ENCODE data around the gene SMIM22.

SMIM22 gene

DNA sequence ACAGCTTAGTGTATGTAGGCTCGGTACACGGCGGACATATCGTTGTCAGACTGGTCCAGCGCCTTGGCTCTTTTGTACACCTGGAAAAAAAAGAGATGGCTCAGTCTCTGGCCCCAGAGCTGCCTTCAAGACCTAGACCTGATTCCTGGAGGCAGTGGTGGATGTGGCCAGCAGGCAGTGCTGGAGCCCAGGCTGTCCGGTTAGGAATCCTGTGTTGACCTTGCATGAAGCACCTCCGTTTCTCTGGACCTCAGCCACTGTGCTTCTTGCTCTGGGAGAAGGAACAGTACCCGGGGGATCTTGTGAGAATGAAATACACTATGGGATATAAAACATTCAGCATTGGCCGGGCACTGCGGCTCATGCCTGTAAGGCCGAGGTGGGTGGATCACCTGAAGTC, 10.1 kb downstream of the SMIM22 start:
- Mint-ChIP-seq H3K4me3 (no peak overlapping the region), H3K27me3 (ENCODE audit: low read depth, poor library complexity) (peaks cover 3% of the 10 kb centered on the region), H3K4me1 (peaks cover 28% of the 10 kb centered on the region), H3K36me3 (ENCODE audit: low read depth) (peaks cover 32% of the 10 kb centered on the region), H3K9me3 (no peaks in the 10 kb centered on the region), H3K27ac (no peak overlapping the region)
- TF ChIP-seq, protein P1, sequence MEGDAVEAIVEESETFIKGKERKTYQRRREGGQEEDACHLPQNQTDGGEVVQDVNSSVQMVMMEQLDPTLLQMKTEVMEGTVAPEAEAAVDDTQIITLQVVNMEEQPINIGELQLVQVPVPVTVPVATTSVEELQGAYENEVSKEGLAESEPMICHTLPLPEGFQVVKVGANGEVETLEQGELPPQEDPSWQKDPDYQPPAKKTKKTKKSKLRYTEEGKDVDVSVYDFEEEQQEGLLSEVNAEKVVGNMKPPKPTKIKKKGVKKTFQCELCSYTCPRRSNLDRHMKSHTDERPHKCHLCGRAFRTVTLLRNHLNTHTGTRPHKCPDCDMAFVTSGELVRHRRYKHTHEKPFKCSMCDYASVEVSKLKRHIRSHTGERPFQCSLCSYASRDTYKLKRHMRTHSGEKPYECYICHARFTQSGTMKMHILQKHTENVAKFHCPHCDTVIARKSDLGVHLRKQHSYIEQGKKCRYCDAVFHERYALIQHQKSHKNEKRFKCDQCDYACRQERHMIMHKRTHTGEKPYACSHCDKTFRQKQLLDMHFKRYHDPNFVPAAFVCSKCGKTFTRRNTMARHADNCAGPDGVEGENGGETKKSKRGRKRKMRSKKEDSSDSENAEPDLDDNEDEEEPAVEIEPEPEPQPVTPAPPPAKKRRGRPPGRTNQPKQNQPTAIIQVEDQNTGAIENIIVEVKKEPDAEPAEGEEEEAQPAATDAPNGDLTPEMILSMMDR (IDR thresholded peaks at IDR 0.05) = no peak
- no peak for DNase-seq

DNA sequence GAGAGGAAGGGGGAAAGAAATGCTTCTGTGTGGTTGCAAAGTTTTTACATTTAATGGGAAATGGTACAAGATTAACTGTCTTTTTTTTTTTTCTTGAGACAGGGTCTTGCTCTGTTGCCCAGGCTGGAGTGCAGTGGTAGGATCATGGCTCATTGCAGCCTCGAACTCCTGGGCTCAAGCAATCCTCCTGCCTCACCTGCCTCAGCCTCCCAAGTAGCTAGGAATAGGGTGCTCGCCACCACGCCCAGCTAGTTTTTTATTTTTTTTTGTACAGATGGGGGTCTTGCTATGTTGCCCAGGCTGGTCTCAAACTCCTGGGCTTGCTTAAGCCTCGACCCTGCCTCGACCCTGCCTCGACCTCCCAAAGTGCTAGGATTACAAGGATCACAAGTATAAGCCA, 11.1 kb downstream of the SMIM22 start:
- H3K36me3 Mint-ChIP-seq (ENCODE audit: low read depth) = peaks cover 32% of the 10 kb centered on the region
- peaks cover 3% of the 10 kb centered on the region for H3K27me3 Mint-ChIP-seq (ENCODE audit: low read depth, poor library complexity)
- DNase-seq = no peak
- no peaks in the 10 kb centered on the region for H3K9me3 Mint-ChIP-seq
- peak overlapping the region; percentile 45 for H3K27ac Mint-ChIP-seq
- peaks cover 18% of the 10 kb centered on the region for H3K4me1 Mint-ChIP-seq
- H3K4me3 Mint-ChIP-seq = no peak overlapping the region
- TF ChIP-seq, protein P1 (IDR thresholded peaks at IDR 0.05) = no peak

DNA sequence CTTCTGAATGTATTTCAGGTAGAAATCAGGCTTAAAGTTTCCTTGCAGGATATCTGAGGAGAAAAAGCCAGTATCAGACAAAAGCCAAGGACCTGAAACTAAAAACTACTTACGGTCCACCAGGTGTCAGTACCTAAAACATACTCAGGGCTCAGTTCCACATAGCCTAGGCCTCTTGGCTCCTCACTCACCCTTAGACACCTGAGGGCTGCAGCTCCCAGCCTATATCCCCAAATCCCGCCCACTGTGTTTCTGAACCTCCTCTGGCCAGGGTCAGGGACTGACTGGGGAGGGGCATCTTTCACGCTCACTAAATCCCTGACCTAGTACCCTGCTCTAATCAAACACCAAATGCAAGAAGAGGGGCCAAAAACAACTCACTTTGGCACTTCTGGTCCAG, 16.1 kb downstream of the SMIM22 start:
- H3K27me3 Mint-ChIP-seq (ENCODE audit: low read depth, poor library complexity) = no peaks in the 10 kb centered on the region
- peaks cover 56% of the 10 kb centered on the region for H3K36me3 Mint-ChIP-seq (ENCODE audit: low read depth)
- no peaks in the 10 kb centered on the region for H3K9me3 Mint-ChIP-seq
- H3K4me3 Mint-ChIP-seq = no peak overlapping the region
- TF ChIP-seq, protein P1 (IDR thresholded peaks at IDR 0.05) = no peak
- DNase-seq = no peak
- H3K27ac Mint-ChIP-seq = no peak overlapping the region
- H3K4me1 Mint-ChIP-seq = no peaks in the 10 kb centered on the region

DNA sequence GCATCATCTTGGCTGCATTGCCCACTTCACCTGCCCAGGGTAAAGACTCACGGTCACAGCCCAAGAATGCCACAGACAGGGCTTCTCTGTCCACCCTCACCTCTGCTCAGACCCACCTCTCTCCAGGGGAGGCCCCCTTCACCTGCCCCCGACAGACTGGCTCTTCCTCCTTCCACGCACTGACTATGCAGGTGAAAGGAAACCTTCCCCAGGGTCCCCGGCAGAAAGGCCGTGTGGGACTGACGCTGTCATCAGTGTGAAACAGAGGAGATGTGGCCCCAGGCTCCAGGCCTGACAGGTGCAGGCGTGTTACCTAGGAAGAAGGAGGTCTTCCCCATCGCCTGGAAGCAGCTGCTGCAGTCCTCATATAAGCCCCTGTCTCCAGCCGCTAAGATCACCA, 16.6 kb downstream of the SMIM22 start:
- TF ChIP-seq, protein P1 (IDR thresholded peaks at IDR 0.05) = no peak
- no peaks in the 10 kb centered on the region for H3K4me1 Mint-ChIP-seq
- H3K4me3 Mint-ChIP-seq = no peak overlapping the region
- DNase-seq = no peak
- no peaks in the 10 kb centered on the region for H3K27me3 Mint-ChIP-seq (ENCODE audit: low read depth, poor library complexity)
- peaks cover 57% of the 10 kb centered on the region for H3K36me3 Mint-ChIP-seq (ENCODE audit: low read depth)
- H3K9me3 Mint-ChIP-seq = no peaks in the 10 kb centered on the region
- H3K27ac Mint-ChIP-seq = peak overlapping the region; percentile 42

DNA sequence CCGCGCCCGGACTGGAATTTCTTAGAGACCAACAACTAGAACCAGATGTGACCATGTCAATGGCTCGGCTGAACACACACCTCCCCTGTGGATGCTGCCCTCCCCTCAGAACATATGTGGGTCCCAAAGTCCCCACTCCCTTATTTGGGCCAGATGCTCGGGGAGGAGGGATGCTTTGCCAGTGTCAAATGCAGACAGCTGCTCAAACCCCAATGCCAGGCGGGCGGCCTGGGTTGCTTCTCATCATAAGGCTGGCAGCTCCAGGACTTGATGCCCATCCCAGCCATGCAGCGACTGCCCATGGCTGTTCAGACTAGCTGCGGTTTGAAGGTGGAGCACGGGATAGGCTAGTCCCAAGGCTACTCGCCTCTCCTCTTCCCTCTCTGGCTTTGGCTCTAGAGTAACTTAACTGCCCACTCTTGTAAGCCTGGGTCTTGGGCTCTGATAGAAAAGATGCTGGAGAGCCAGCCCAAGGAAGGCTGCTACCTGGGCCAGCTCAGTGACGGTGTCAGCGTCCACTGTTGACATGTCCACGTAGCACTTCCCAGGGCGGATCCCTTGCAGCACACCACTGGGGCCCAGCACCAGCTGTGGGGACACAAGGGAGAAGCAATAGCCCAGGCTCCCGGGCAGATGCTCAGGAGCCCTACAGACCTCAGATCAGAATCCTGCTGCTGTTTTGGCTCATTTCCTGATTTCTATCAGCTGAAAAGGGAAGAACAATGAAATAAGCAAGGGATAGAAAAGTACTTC, 18.3 kb downstream of the SMIM22 start:
- Mint-ChIP-seq H3K4me3 (no peak overlapping the region), H3K9me3 (no peaks in the 10 kb centered on the region), H3K4me1 (no peaks in the 10 kb centered on the region), H3K27ac (no peak overlapping the region), H3K27me3 (ENCODE audit: low read depth, poor library complexity) (no peaks in the 10 kb centered on the region), H3K36me3 (ENCODE audit: low read depth) (peaks cover 58% of the 10 kb centered on the region)
- TF ChIP-seq, protein P1 (IDR thresholded peaks at IDR 0.05) = no peak
- DNase-seq = no peak

DNA sequence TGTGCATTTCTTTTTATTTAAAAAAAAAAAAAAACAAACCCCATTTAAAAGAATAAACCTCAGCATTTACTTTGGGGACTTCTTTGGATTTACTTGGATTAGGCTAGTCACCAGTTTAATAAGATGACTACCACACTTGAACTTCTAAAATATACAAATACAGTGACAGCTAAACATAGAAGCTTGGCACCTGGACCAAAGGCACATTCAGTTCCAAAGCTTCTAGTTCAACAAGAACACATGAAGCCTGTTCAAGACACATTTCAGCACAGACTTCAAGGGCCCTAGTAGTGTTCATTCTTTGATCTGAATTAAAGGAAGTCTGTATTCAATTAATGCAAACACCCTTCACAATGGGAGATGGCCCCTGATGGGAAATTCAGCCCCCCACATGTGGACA, 18.9 kb downstream of the SMIM22 start:
- TF ChIP-seq, protein P1 (IDR thresholded peaks at IDR 0.05) = no peak
- Mint-ChIP-seq H3K4me1 (no peaks in the 10 kb centered on the region), H3K4me3 (no peak overlapping the region), H3K9me3 (no peaks in the 10 kb centered on the region), H3K27ac (no peak overlapping the region), H3K27me3 (ENCODE audit: low read depth, poor library complexity) (no peaks in the 10 kb centered on the region), H3K36me3 (ENCODE audit: low read depth) (peaks cover 64% of the 10 kb centered on the region)
- no peak for DNase-seq

Data from nephron progenitor cell (in vitro differentiated cells).